ENCODE results near the gene PLCXD1.

The PLCXD1 gene

DNA sequence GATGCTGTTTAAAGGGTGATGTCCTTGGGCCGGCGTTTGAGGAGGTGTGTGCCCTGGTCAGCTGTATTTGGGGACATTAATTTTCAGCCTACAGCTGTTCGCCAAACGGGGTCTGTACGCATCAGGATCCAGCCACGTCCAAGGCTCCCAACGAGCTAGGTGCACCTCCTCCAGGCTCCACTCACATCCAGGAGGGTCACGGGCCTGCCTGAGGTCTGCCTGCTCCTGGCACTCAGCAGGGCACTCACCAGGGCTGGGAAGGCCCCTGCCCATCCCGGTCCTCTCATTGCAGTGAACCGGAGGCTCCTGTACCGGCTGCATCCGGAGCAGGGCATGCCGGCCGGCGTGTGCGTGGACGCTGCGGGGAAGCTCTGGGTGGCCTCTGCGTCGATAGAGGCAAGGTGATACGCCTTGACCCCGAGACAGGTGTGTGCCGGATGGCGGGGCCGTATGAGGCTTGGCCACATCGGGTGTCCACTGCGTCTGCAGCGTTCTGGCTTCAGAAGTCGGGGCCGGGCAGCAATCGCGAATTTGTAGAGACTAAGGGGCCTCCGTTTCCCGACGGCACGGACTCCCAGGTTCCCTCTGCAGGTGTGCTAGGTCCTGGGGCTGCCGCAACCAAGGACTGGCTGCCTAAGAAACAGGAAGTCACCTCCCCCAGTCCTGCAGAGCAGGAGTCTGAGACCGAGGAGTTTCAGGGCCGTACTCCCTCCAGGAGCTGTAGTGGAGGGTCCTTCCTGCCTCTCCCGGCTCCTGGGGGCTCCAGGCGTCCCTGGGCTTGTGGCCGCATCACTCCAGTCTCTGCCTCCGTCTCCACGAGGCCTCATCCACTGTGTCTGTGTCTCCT, 27.5 kb upstream of the PLCXD1 start:
- TF ChIP-seq CREB1 (IDR thresholded peaks at IDR 0.05; ENCODE audit: low read depth) (no peak), TCF12 (IDR thresholded peaks at IDR 0.05; ENCODE audit: low read depth) (no peak), CEBPB (IDR thresholded peaks at IDR 0.05) (no peak), YY1 (IDR thresholded peaks at IDR 0.05; ENCODE audit: low read depth) (no peak)
- TF ChIP-seq, protein P1, sequence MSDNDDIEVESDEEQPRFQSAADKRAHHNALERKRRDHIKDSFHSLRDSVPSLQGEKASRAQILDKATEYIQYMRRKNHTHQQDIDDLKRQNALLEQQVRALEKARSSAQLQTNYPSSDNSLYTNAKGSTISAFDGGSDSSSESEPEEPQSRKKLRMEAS (IDR thresholded peaks at IDR 0.05) = no peak

DNA sequence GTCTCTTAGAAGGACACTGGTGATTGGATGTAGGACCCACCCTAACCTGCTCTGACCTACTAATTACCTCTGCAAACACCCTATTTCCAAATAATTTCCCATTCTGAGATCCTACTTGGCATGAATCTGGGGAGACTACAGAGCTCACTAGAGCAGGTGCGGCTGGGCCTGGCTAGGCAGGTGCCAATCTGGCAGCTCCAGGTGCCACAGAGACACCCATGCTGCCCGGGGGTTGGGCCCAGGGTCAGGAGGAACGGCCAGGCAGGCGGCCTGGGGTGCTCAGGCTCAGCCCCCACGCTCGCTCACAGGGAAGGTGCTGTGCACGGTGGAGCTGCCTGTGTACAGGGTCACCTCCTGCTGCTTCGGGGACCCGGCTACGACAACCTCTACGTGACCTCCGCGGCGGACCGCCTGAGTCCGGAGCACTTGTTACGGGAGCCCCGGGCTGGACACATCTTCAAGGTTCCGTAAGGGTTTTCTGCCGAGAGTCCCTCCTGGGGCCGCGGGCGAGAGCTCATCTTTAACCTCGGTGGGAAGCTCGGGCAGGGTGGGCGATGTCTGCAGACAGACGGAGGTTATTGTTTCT, 26.5 kb upstream of the PLCXD1 start:
- TF ChIP-seq RAD21 (IDR thresholded peaks at IDR 0.05; ENCODE audit: low read depth) (no peak), CEBPB (IDR thresholded peaks at IDR 0.05) (no peak), TEAD4 (IDR thresholded peaks at IDR 0.05) (no peak), ZBTB7A (IDR thresholded peaks at IDR 0.05; ENCODE audit: low read depth) (no peak), TCF12 (IDR thresholded peaks at IDR 0.05; ENCODE audit: low read depth) (no peak), EGR1 (IDR thresholded peaks at IDR 0.05) (no peak), USF1 (IDR thresholded peaks at IDR 0.05) (no peak), NFIC (IDR thresholded peaks at IDR 0.05) (no peak), TAF1 (IDR thresholded peaks at IDR 0.05; ENCODE audit: low read depth) (no peak), CREB1 (IDR thresholded peaks at IDR 0.05; ENCODE audit: low read depth) (no peak), FOXM1 (IDR thresholded peaks at IDR 0.05; ENCODE audit: borderline replicate concordance, low read depth) (no peak), YY1 (IDR thresholded peaks at IDR 0.05; ENCODE audit: low read depth) (no peak)
- TF ChIP-seq, protein P2, sequence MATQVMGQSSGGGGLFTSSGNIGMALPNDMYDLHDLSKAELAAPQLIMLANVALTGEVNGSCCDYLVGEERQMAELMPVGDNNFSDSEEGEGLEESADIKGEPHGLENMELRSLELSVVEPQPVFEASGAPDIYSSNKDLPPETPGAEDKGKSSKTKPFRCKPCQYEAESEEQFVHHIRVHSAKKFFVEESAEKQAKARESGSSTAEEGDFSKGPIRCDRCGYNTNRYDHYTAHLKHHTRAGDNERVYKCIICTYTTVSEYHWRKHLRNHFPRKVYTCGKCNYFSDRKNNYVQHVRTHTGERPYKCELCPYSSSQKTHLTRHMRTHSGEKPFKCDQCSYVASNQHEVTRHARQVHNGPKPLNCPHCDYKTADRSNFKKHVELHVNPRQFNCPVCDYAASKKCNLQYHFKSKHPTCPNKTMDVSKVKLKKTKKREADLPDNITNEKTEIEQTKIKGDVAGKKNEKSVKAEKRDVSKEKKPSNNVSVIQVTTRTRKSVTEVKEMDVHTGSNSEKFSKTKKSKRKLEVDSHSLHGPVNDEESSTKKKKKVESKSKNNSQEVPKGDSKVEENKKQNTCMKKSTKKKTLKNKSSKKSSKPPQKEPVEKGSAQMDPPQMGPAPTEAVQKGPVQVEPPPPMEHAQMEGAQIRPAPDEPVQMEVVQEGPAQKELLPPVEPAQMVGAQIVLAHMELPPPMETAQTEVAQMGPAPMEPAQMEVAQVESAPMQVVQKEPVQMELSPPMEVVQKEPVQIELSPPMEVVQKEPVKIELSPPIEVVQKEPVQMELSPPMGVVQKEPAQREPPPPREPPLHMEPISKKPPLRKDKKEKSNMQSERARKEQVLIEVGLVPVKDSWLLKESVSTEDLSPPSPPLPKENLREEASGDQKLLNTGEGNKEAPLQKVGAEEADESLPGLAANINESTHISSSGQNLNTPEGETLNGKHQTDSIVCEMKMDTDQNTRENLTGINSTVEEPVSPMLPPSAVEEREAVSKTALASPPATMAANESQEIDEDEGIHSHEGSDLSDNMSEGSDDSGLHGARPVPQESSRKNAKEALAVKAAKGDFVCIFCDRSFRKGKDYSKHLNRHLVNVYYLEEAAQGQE (IDR thresholded peaks at IDR 0.05; ENCODE audit: low read depth) = no peak
- TF ChIP-seq, protein P1 (IDR thresholded peaks at IDR 0.05) = no peak

- TF ChIP-seq, protein P2 (IDR thresholded peaks at IDR 0.05; ENCODE audit: low read depth) = no peak
- TF ChIP-seq NFIC (IDR thresholded peaks at IDR 0.05) (no peak), TCF12 (IDR thresholded peaks at IDR 0.05; ENCODE audit: low read depth) (no peak), FOXM1 (IDR thresholded peaks at IDR 0.05; ENCODE audit: borderline replicate concordance, low read depth) (no peak), EP300 (IDR thresholded peaks at IDR 0.05; ENCODE audit: borderline replicate concordance) (no peak), CEBPB (IDR thresholded peaks at IDR 0.05) (no peak), RAD21 (IDR thresholded peaks at IDR 0.05; ENCODE audit: low read depth) (no peak), EGR1 (IDR thresholded peaks at IDR 0.05) (no peak), TEAD4 (IDR thresholded peaks at IDR 0.05) (no peak)
- TF ChIP-seq, protein P1 (IDR thresholded peaks at IDR 0.05) = no peak
Observed at GRCh38 chrX:255923-256331, 25.3 kb upstream of the PLCXD1 start.

GRCh38 chrX:257681-258289, 23.4 kb upstream of the PLCXD1 start:
- TF ChIP-seq TAF1 (IDR thresholded peaks at IDR 0.05; ENCODE audit: low read depth) = no peak
- TF ChIP-seq CREB1 (IDR thresholded peaks at IDR 0.05; ENCODE audit: low read depth) = no peak
- TF ChIP-seq, protein P1 (IDR thresholded peaks at IDR 0.05) = no peak

GRCh38 chrX:258291-259040, 22.7 kb upstream of the PLCXD1 start:
- TF ChIP-seq, protein P2 (IDR thresholded peaks at IDR 0.05; ENCODE audit: low read depth) = no peak
- TF ChIP-seq TEAD4 (IDR thresholded peaks at IDR 0.05) (no peak), CREB1 (IDR thresholded peaks at IDR 0.05; ENCODE audit: low read depth) (no peak), ZBTB7A (IDR thresholded peaks at IDR 0.05; ENCODE audit: low read depth) (no peak), CEBPB (IDR thresholded peaks at IDR 0.05) (no peak), FOXM1 (IDR thresholded peaks at IDR 0.05; ENCODE audit: borderline replicate concordance, low read depth) (no peak)
